Measurements from ENCODE around the gene PDCD1LG2.
A peak's percentile ranks its signal among the peaks of the same experiment; 100 is the strongest.

PDCD1LG2 gene

DNA sequence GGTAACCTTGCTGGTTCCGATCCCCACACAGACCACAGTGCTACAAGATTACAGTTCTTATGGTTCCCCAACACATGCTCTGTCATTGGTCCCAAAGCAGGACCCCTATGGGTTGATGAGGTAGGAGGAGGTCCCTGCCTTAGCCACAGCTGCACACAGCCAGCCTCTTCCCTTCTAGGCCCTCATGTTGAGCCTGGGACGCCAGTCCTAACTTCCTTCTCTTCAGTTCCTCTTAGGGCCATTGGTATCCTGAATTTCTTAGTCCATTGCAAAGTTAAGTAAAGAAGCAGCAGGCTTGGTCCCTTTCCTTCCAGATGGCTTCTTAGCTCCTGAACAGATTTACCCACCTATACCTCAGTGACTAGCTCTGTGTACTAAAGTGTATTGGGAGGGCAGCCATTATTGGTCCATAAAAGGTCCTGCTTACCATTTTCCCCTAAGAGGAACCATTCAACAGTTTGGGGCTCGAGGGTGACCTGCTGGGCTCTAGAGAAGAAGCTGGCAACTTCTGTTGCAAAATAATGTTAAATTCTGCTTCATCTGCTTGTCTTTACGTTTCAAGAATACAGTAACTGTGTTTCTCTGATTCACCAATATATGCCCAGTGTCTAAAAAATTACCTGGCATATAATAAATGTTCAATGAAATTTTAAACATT is 50.2 kb downstream of the PDCD1LG2 start:
- Histone ChIP-seq H2BK120ac (ENCODE audit: low read depth, low read length) (no peak overlapping the region), H4K8ac (ENCODE audit: low read depth, low read length) (no peak overlapping the region), H3K14ac (ENCODE audit: low read length) (no peak overlapping the region), H2AFZ (ENCODE audit: low read length) (no peak overlapping the region), H3K36me3 (replicated peaks in 1 of 2; ENCODE audit: control insufficient read depth in 2 of 2, insufficient read depth in 2 of 2, low read length in 2 of 2) (no peaks in the 10 kb centered on the region), H3K4ac (ENCODE audit: low read length) (no peak overlapping the region), H3K9me3 (replicated peaks in 1 of 2; ENCODE audit: control insufficient read depth in 2 of 2, insufficient read depth in 1 of 2, low read depth in 1 of 2, low read length in 2 of 2) (no peaks in the 10 kb centered on the region), H3K4me2 (ENCODE audit: insufficient read depth, low read length, poor library complexity, severe bottlenecking) (no peak overlapping the region), H3K27ac (replicated peaks; ENCODE audit: low read length) (no peak overlapping the region), H3K9ac (ENCODE audit: low read depth, low read length, poor library complexity) (no peak overlapping the region), H3K4me3 (ENCODE audit: low read length in 2 of 2) (no peak overlapping the region), H3K27me3 (ENCODE audit: control insufficient read depth in 3 of 3, insufficient read depth in 3 of 3, low read depth in 1 of 3, low read length in 3 of 3) (no peaks in the 10 kb centered on the region), H2AK5ac (ENCODE audit: low read depth, low read length) (no peak overlapping the region), H2BK5ac (ENCODE audit: low read length) (no peak overlapping the region), H3K18ac (ENCODE audit: low read length) (no peak overlapping the region), H3K23ac (ENCODE audit: low read depth, low read length, poor library complexity) (no peak overlapping the region), H2BK15ac (ENCODE audit: low read length) (no peak overlapping the region), H3K4me1 (ENCODE audit: control insufficient read depth in 2 of 2, insufficient read depth in 1 of 2, low read depth in 1 of 2, low read length in 2 of 2) (peaks cover 11 to 23% of the 10 kb centered on the region in 2 donors), H2BK12ac (ENCODE audit: low read length) (no peak overlapping the region), H3K79me1 (ENCODE audit: low read depth, low read length) (no peaks in the 10 kb centered on the region), H4K91ac (ENCODE audit: low read depth, low read length, poor library complexity) (no peak overlapping the region)
- DNase-seq (ENCODE audit: low spot score): no peak
- no CpG with 5 or more reads among the region's 4 CpGs for WGBS, 2 donors (ENCODE audit: extremely low coverage in 2 of 2, insufficient read length in 2 of 2, insufficient replicate concordance in 1 of 2)

GRCh38 chr9:5561828-5562488 is 51.6 kb downstream of the PDCD1LG2 start:
- no peak overlapping the region for H4K8ac ChIP-seq (ENCODE audit: low read depth, low read length)
- no peak overlapping the region for H3K4me3 ChIP-seq (ENCODE audit: low read length in 2 of 2)
- no peak overlapping the region for H4K91ac ChIP-seq (ENCODE audit: low read depth, low read length, poor library complexity)
- no peak overlapping the region for H2BK5ac ChIP-seq (ENCODE audit: low read length)
- no peaks in the 10 kb centered on the region for H3K36me3 ChIP-seq (replicated peaks in 1 of 2; ENCODE audit: control insufficient read depth in 2 of 2, insufficient read depth in 2 of 2, low read length in 2 of 2)
- H2AFZ ChIP-seq (ENCODE audit: low read length): no peak overlapping the region
- no peak overlapping the region for H3K9ac ChIP-seq (ENCODE audit: low read depth, low read length, poor library complexity)
- no peaks in the 10 kb centered on the region for H3K9me3 ChIP-seq (replicated peaks in 1 of 2; ENCODE audit: control insufficient read depth in 2 of 2, insufficient read depth in 1 of 2, low read depth in 1 of 2, low read length in 2 of 2)
- no peaks in the 10 kb centered on the region for H3K27me3 ChIP-seq (ENCODE audit: control insufficient read depth in 3 of 3, insufficient read depth in 3 of 3, low read depth in 1 of 3, low read length in 3 of 3)
- H3K4me2 ChIP-seq (ENCODE audit: insufficient read depth, low read length, poor library complexity, severe bottlenecking): no peak overlapping the region
- H3K27ac ChIP-seq (replicated peaks; ENCODE audit: low read length): no peak overlapping the region
- H2BK12ac ChIP-seq (ENCODE audit: low read length): no peak overlapping the region
- H3K4ac ChIP-seq (ENCODE audit: low read length): no peak overlapping the region
- H2BK120ac ChIP-seq (ENCODE audit: low read depth, low read length): no peak overlapping the region
- no peak overlapping the region for H3K18ac ChIP-seq (ENCODE audit: low read length)
- H3K23ac ChIP-seq (ENCODE audit: low read depth, low read length, poor library complexity): no peak overlapping the region
- H3K14ac ChIP-seq (ENCODE audit: low read length): no peak overlapping the region
- no peak overlapping the region for H2BK15ac ChIP-seq (ENCODE audit: low read length)
- H3K79me1 ChIP-seq (ENCODE audit: low read depth, low read length): no peaks in the 10 kb centered on the region
- no peak for DNase-seq (ENCODE audit: low spot score)
- WGBS, 2 donors (ENCODE audit: extremely low coverage in 2 of 2, insufficient read length in 2 of 2, insufficient replicate concordance in 1 of 2): no CpG with 5 or more reads among the region's 1 CpG
- H3K4me1 ChIP-seq (ENCODE audit: control insufficient read depth in 2 of 2, insufficient read depth in 1 of 2, low read depth in 1 of 2, low read length in 2 of 2): peaks cover 11 to 27% of the 10 kb centered on the region in 2 donors
- H2AK5ac ChIP-seq (ENCODE audit: low read depth, low read length): no peak overlapping the region

DNA sequence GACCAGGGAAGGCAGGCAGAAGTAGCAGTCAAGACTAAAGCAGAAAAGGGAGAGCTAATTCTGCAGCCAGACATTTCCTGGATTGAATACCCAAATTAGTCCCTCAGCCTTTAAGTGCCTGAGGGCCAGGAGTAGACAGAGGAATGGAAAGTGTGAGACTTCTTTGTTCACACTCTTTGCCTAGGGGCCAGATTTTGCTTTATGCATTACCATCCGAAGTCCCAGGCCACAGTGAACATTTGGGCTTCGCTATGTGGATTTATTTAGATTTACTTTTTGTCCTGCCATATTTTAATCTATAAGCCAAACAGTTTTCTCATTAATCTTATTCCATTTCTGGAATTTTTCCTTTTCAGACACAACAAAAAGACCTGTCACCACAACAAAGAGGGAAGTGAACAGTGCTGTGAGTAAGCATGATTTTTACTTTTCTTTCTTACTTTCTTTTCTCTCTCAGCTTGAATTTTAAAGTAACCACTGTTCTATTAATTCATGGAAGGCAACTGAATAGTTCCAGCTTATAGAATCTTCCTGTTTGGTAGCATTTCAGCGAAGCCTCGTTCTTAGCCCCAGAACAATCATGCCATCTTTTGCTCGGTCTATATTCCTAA is 52.6 kb downstream of the PDCD1LG2 start:
- H4K8ac ChIP-seq (ENCODE audit: low read depth, low read length): no peak overlapping the region
- H3K9ac ChIP-seq (ENCODE audit: low read depth, low read length, poor library complexity): no peak overlapping the region
- H3K27me3 ChIP-seq (ENCODE audit: control insufficient read depth in 3 of 3, insufficient read depth in 3 of 3, low read depth in 1 of 3, low read length in 3 of 3): no peaks in the 10 kb centered on the region
- H3K4me1 ChIP-seq (ENCODE audit: control insufficient read depth in 2 of 2, insufficient read depth in 1 of 2, low read depth in 1 of 2, low read length in 2 of 2): peaks cover 8 to 23% of the 10 kb centered on the region in 2 donors
- no peak overlapping the region for H2BK120ac ChIP-seq (ENCODE audit: low read depth, low read length)
- no peak overlapping the region for H3K14ac ChIP-seq (ENCODE audit: low read length)
- no peak overlapping the region for H3K4me3 ChIP-seq (ENCODE audit: low read length in 2 of 2)
- no peak overlapping the region for H4K91ac ChIP-seq (ENCODE audit: low read depth, low read length, poor library complexity)
- H2BK15ac ChIP-seq (ENCODE audit: low read length): no peak overlapping the region
- H3K4me2 ChIP-seq (ENCODE audit: insufficient read depth, low read length, poor library complexity, severe bottlenecking): no peak overlapping the region
- no peak overlapping the region for H3K27ac ChIP-seq (replicated peaks; ENCODE audit: low read length)
- WGBS, 2 donors (ENCODE audit: extremely low coverage in 2 of 2, insufficient read length in 2 of 2, insufficient replicate concordance in 1 of 2): no CpG with 5 or more reads among the region's 5 CpGs
- no peak overlapping the region for H3K23ac ChIP-seq (ENCODE audit: low read depth, low read length, poor library complexity)
- peak overlapping the region; percentile 77 for H2AFZ ChIP-seq (ENCODE audit: low read length)
- H3K36me3 ChIP-seq (replicated peaks in 1 of 2; ENCODE audit: control insufficient read depth in 2 of 2, insufficient read depth in 2 of 2, low read length in 2 of 2): no peaks in the 10 kb centered on the region
- no peak for DNase-seq (ENCODE audit: low spot score)
- H3K4ac ChIP-seq (ENCODE audit: low read length): no peak overlapping the region
- H2AK5ac ChIP-seq (ENCODE audit: low read depth, low read length): no peak overlapping the region
- H3K79me1 ChIP-seq (ENCODE audit: low read depth, low read length): no peaks in the 10 kb centered on the region
- no peak overlapping the region for H3K18ac ChIP-seq (ENCODE audit: low read length)
- H3K9me3 ChIP-seq (replicated peaks in 1 of 2; ENCODE audit: control insufficient read depth in 2 of 2, insufficient read depth in 1 of 2, low read depth in 1 of 2, low read length in 2 of 2): no peaks in the 10 kb centered on the region
- H2BK5ac ChIP-seq (ENCODE audit: low read length): no peak overlapping the region
- H2BK12ac ChIP-seq (ENCODE audit: low read length): no peak overlapping the region

GRCh38 chr9:5563417-5563815 is 53.1 kb downstream of the PDCD1LG2 start:
- no peak overlapping the region for H2BK15ac ChIP-seq (ENCODE audit: low read length)
- H3K4ac ChIP-seq (ENCODE audit: low read length): no peak overlapping the region
- H3K4me2 ChIP-seq (ENCODE audit: insufficient read depth, low read length, poor library complexity, severe bottlenecking): no peak overlapping the region
- no peak overlapping the region for H2AK5ac ChIP-seq (ENCODE audit: low read depth, low read length)
- peaks cover 4 to 17% of the 10 kb centered on the region in 2 donors for H3K4me1 ChIP-seq (ENCODE audit: control insufficient read depth in 2 of 2, insufficient read depth in 1 of 2, low read depth in 1 of 2, low read length in 2 of 2)
- no peak overlapping the region for H2BK12ac ChIP-seq (ENCODE audit: low read length)
- H3K18ac ChIP-seq (ENCODE audit: low read length): no peak overlapping the region
- no peak overlapping the region for H4K91ac ChIP-seq (ENCODE audit: low read depth, low read length, poor library complexity)
- H3K4me3 ChIP-seq (ENCODE audit: low read length in 2 of 2): no peak overlapping the region
- H2BK120ac ChIP-seq (ENCODE audit: low read depth, low read length): no peak overlapping the region
- no peaks in the 10 kb centered on the region for H3K79me1 ChIP-seq (ENCODE audit: low read depth, low read length)
- H4K8ac ChIP-seq (ENCODE audit: low read depth, low read length): no peak overlapping the region
- H3K23ac ChIP-seq (ENCODE audit: low read depth, low read length, poor library complexity): no peak overlapping the region
- H3K36me3 ChIP-seq (replicated peaks in 1 of 2; ENCODE audit: control insufficient read depth in 2 of 2, insufficient read depth in 2 of 2, low read length in 2 of 2): no peaks in the 10 kb centered on the region
- H3K27me3 ChIP-seq (ENCODE audit: control insufficient read depth in 3 of 3, insufficient read depth in 3 of 3, low read depth in 1 of 3, low read length in 3 of 3): no peaks in the 10 kb centered on the region
- H3K9me3 ChIP-seq (replicated peaks in 1 of 2; ENCODE audit: control insufficient read depth in 2 of 2, insufficient read depth in 1 of 2, low read depth in 1 of 2, low read length in 2 of 2): no peaks in the 10 kb centered on the region
- no CpG with 5 or more reads among the region's 2 CpGs for WGBS, 2 donors (ENCODE audit: extremely low coverage in 2 of 2, insufficient read length in 2 of 2, insufficient replicate concordance in 1 of 2)
- DNase-seq (ENCODE audit: low spot score): no peak
- H3K14ac ChIP-seq (ENCODE audit: low read length): no peak overlapping the region
- H3K9ac ChIP-seq (ENCODE audit: low read depth, low read length, poor library complexity): no peak overlapping the region
- no peak overlapping the region for H3K27ac ChIP-seq (replicated peaks; ENCODE audit: low read length)
- no peak overlapping the region for H2BK5ac ChIP-seq (ENCODE audit: low read length)
- peak overlapping the region; percentile 77 for H2AFZ ChIP-seq (ENCODE audit: low read length)

All from neuronal stem cell (in vitro differentiated cells).